HG02763 (cell line): ENCODE results near the gene TSPAN3.

Experiments used
- ATAC-seq: cut with Tn5 transposase; IDR thresholded peaks from one replicate; pipeline ENCODE4 v1.9.1; 2021; ENCODE audit warnings: mild to moderate bottlenecking, moderate library complexity; ENCODE audit not compliant: unreplicated experiment

TSPAN3 gene

DNA sequence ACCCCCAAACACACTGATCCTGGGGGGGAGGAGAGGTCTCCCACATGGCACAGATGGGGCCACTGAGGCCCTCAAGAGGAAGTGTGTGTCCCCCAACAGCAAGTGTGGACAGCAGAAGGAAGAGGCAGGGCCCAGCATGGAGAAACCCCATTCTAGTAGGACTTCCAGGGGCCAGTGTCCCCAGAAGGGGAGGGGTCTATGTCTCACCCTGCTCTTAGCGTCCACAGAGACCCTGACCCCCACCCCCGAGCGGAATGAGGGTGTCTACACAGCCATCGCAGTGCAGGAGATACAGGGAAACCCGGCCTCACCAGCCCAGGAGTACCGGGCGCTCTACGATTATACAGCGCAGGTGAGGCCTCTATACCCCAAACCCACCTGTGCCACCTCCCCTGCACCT lies 35.3 kb downstream of the TSPAN3 start:
- no peak for ATAC-seq

DNA sequence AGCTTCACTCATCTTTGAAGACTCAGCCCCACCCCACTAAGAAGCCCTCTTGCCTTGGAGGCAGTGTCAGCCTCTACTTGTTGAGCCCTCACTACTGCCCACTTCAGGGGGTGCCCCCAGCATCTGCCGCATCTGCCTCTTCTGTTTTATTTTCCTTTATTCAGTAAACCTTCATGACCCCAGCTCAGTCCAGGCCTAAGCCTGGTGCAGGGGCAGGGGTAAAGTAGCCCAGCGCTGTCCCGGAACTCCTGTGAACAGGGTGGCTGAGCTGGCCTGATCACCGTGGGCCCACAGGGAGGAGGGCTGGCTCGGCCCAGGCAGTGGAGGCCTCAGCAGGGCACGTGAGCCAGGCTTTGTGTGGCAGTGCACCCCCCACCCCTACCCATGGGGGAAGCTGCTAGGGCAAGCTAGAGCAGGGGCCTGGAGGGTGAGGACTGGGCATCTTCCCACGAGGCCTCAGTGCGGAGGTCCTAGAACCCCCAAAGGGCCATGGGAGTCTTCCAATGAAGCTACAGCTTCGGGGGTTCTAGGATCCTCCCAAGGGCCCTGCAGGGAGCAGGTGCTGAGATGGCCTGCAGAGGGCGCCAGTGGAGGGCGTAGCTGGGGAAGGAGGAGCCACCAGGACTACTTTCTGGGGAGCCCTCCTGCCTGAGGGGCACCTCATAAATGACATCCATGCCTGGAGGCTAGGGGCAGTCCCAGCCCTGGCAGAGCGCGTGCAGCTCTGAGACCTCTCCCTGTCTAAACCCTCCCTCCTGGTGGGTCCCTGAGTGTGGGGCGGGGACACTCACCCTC lies 36.0 kb downstream of the TSPAN3 start:
- ATAC-seq = no peak

GRCh38 chr15:77033729-77034671 lies 36.9 kb downstream of the TSPAN3 start:
- no peak for ATAC-seq

GRCh38 chr15:77033417-77033728 lies 37.5 kb downstream of the TSPAN3 start:
- no peak for ATAC-seq

DNA sequence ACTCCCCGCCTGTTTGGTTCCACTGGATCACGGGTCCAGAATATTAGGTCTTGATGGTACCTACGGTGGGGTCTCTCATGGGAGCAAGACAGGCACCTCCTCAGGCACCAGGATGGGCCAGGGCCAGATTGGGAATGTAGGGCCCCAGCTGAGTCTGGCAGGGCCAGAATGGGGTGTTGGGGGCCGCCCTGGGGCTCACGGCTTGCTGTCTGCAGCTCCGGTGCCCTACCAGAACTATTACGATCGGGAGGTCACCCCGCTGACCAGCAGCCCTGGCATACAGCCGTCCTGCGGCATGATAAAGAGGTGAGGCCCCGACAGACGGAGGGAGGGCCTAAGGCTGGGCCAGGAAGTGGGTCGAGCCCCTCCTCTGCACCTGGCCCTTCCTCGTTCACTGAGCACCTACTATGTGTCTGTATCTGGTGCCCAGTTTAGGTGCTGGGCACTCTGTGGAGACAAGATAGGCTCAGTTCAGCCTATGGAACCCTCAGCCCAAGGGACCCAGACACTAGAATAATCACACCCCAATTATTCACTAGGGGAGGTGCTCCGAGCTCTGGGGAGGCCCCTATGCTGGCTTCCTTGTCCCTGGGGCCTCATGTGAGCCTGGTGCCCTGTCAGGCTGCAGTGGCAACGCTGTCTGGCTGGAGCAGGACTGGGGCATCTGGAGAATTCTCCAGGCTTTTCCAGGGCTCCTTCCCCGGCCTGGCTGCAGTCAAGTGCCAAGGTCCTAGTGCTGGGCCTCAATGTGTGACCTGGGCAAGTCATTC lies 38.1 kb downstream of the TSPAN3 start:
- no peak for ATAC-seq

GRCh38 chr15:77032052-77032646 lies 38.8 kb downstream of the TSPAN3 start:
- ATAC-seq = no peak

GRCh38 chr15:77031376-77032050 lies 39.4 kb downstream of the TSPAN3 start:
- no peak for ATAC-seq

DNA sequence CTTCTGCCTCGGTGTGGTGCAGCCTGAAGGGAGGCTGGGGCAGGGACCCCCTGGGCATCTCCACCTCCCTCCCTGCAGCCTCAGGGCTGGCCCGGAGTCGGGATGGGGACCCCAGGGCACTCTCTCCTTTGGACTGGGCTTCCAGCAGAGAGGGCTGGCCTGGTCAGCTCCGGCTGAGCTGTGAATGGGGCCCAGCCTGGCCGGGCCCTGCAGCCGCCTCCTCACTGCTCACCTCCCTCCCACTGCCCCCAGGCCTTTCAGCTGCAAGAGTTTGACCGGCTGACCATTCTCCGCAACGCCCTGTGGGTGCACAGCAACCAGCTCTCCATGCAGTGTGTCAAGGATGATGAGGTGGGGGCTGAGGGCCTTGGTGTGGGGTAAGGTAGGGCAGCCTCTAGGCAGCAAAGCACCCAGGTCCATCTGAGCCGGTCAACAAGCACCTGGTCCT lies 40.0 kb downstream of the TSPAN3 start:
- ATAC-seq = no peak

DNA sequence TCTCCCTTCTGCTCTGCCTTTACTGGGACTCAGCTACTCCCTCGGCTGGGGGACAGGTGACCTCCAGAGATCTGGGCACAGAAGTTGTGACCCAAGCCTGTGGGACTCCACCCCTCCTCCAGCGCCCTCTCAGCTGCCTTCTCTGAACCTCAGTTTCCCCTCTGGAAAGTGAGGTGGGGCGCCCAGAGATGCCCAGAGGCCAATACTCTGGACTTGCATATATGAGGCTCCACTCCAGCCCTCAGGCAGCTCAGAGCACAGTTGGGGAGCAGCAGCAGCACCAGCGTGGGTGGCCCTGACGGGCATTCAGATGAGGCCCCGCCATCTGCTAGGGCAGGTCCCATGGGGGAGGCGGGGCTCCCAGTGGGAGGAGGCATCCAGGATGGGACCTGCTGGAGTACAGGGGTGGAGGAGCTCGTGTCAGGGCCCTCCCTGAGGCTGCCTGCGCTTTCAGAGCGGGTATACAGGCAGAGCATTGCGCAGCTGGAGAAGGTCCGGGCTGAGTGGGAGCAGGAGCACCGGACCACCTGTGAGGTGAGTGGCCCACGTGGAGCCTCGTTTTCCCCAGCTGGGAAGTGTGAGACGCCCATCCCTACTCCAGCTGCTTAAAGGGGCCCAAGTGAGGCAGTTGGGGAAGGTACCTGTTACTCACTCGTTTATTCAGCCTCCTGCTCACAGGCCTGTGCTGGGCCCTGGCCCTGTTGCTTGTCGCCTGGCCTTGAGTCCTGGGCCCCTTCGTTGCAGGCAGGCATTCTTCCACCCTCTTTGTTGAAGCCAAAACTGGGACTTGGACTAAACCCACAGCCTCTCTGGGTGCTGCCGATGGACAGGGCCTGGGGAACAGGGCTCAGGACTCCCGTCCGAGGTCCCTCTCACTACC lies 40.6 kb downstream of the TSPAN3 start:
- no peak for ATAC-seq

DNA sequence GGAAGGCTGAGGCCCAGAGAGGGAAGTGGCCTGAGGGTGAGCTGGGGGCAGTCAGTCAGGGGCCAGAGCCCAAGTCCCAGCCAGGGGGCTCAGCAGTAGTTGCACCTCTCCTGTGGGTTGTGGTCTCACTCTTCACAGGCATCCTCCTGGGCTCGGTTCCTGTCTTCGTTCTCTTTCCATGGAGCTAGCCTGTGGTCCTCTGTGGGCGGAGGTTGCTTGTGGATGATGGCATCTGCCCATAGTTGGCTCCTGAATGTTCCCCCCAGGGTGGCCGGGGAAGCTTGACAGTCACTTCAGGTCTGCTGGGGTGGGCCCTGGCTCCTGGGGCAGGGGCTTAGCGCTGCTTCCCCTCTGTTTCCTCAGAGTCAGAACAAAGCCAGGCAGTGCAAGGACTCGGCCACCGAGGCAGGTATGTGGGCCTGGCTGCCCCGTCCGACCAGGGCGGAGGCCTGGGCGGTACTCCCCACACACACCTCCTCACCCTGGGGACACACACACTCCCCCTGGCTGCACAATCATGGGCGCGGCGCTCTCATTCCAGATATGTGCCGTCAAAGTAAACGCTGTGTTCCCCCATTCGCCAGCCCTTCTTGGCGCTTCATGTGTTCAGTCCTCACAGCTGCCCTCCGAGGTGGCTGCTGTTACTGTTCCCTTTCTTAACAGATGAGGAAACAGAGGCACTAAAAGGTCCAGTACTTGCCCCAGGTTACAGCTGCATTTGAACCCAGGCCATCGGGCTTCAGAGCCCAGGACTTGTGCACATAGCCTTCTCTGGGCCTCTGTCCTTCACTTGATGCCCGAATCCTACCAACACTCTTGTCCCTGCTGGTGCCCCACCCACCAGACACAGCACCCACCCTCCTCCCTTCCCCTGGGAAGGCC lies 41.5 kb downstream of the TSPAN3 start:
- ATAC-seq = no peak

- ATAC-seq = no peak
Measured at GRCh38 chr15:77028451-77029165, 42.3 kb downstream of the TSPAN3 start.

DNA sequence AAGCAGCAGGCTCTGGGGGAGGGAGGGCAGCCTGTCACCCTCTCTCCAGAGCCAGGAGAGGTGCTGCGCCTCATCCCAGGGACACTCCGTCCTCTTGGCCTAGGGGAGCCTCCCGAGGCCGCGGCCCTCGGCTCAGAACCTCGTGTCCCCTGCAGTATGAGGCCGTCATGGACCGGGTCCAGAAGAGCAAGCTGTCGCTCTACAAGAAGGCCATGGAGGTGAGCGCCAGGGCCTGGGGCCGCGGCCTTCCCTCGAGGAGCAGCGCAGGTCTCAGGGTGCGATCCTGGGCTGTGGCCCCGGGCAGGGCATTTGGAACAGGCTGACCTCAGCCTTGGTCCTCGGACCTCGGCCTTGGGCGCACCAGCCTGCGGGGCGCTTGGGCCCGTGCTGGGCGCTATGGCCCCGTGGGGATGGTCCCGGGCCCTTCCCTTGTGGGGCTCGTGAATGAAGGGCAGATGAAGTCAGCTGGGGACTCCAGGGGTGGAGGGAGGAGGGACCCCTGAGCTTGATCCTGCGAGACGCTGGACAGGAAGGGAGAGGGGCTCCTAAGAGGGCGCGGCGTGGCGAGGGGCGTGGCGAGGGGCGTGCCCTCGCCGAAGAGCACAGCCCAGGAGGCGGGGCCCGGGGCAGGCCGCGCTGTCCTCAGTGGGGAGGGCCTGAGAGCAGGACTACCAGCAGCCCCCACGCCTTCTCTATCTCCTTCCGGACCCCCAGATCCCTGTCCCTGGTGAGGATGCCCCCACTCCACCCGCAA lies 43.0 kb downstream of the TSPAN3 start:
- no peak for ATAC-seq

GRCh38 chr15:77027111-77027696 lies 43.7 kb downstream of the TSPAN3 start:
- ATAC-seq = no peak

DNA sequence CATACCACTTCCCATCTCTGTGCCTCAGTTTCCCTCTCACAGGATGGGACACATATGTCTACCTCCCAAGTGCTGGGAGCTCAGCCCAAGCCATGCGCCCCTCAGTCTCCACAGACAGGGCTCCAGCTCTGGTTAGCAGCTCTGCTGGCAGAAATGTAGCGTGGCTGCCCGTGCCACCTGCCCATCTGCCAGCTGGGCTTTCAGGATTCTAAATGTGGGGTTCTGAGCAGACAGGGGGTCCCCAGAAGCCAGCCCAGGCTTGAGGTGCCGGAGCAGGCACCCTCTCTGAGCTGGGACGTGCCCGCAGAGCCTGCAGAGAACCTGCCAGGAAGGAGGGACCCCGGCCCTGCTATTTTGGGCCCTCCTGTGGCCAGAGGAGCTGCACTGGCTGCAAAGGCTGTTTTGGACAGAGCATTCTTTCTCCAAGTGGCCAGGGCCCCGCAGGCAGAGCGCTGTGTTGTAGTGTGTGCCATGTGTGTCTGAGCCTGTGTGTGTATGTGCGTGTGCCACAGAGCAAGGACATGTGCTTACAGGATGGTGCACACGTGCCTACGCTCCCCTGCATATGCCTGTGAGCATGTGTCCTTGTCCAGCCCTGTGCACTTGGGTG lies 44.3 kb downstream of the TSPAN3 start:
- no peak for ATAC-seq

- no peak for ATAC-seq
Measured at GRCh38 chr15:77025941-77026411, 44.9 kb downstream of the TSPAN3 start.
